HCT116 (cell line): ENCODE results near the gene MUC6. TPM values are rescaled to one million over a fixed set of nuclear protein-coding genes. Genes with fewer than 3 reads are reported as not detected.

Experiments used
- ATAC-seq: fragments of 200-7000 bp; cut with Tn5 transposase; 2 replicates; pipeline ENCODE4 v1.9.1; 2020; ENCODE audit warnings: mild to moderate bottlenecking, moderate library complexity
- BruUV-seq: library from RNA; stranded (reverse); fragments of 400-500 nt; replicated peaks from 2 replicates; lab custom pipeline; 2021; lab: Mats Ljungman, UMichigan
- CTCF ChIA-PET: fragments of 300-600 bp; sonication (Branson Sonifier 250); formaldehyde crosslinking; loops from one replicate; lab custom pipeline; 2021; ENCODE audit warnings: antibody characterized with exemption; lab: Charles Lee
- POLR2A ChIA-PET: fragments of 300-600, 350-600 bp; sonication (Branson Sonifier 250); formaldehyde crosslinking; loops from one replicate; lab custom pipeline; 2021; ENCODE audit warnings: antibody characterized with exemption; lab: Charles Lee
- RAD21 ChIA-PET, 2 experiments: fragments of 300-600 bp; sonication (Branson Sonifier 250); formaldehyde crosslinking; loops; one replicate each; lab custom pipeline; 2023; ENCODE audit warnings: low total read pairs in 2 of 2; ENCODE audit not compliant: uncharacterized antibody in 2 of 2, unreplicated experiment in 2 of 2, low non-redundant PET in 1 of 2; lab: Charles Lee
- DNase-seq: peaks from one replicate; pipeline ENCODE4 v3.0.0-alpha.2; 2010; ENCODE audit warnings: low read depth, low spot score
- H2AFZ ChIP-seq: fragments of 200-600 bp; shearing (Covaris generic), sonication (generic); 2 replicates; pipeline ENCODE4 v1.6.1; 2017; ENCODE audit warnings: low read depth, mixed run types, mixed read lengths, antibody characterized with exemption, low read length; ENCODE audit not compliant: poor library complexity, severe bottlenecking
- H3K27ac ChIP-seq: 2 replicates; pipeline ENCODE4 v1.5.1; 2012; ENCODE audit warnings: low read depth, low read length
- H3K27me3 ChIP-seq: fragments of 200-600 bp; sonication (generic); 2 replicates; pipeline ENCODE4 v1.6.1; 2016; ENCODE audit warnings: mixed run types, low read length, mixed read lengths; ENCODE audit not compliant: insufficient read depth
- H3K36me3 ChIP-seq, 2 experiments: fragments of 200-500 bp in 1 of 2; fragments of 200-600 bp in 1 of 2; sonication (Bioruptor generic) in 1 of 2; sonication (generic) in 1 of 2; 2 replicates each; pipeline versions ENCODE4 v1.5.1 to v1.6.1; 2014 to 2016; ENCODE audit warnings: low read length in 2 of 2, inconsistent platforms in 1 of 2, mixed read lengths in 1 of 2, mixed run types in 1 of 2; ENCODE audit not compliant: insufficient read depth in 2 of 2, control insufficient read depth in 1 of 2
- H3K4me1 ChIP-seq, 2 experiments: fragments of 200-600 bp in 1 of 2; sonication (generic) in 1 of 2; 2 replicates each; pipeline versions ENCODE4 v1.5.1 to v1.6.1; 2012 to 2017; ENCODE audit warnings: low read length in 2 of 2, inconsistent platforms in 1 of 2, mild to moderate bottlenecking in 1 of 2, mixed read lengths in 1 of 2, mixed run types in 1 of 2, moderate library complexity in 1 of 2; ENCODE audit not compliant: insufficient read depth in 2 of 2, control insufficient read depth in 1 of 2
- H3K4me2 ChIP-seq: fragments of 200-600 bp; sonication (generic); 2 replicates; pipeline ENCODE4 v1.6.1; 2017; ENCODE audit warnings: mixed run types, low read length, mixed read lengths
- H3K4me3 ChIP-seq, 2 experiments: fragments of 200-600 bp in 1 of 2; sonication (generic) in 1 of 2; replicated peaks in 1 of 2; 2 replicates each; pipeline ENCODE4 v1.5.1; 2011 to 2016; ENCODE audit warnings: low read length in 2 of 2, control low read depth in 1 of 2, low read depth in 1 of 2, mild to moderate bottlenecking in 1 of 2, mixed read lengths in 1 of 2, mixed run types in 1 of 2
- H3K79me2 ChIP-seq: fragments of 200-600 bp; sonication (generic); 2 replicates; pipeline ENCODE4 v1.6.1; 2017; ENCODE audit warnings: mild to moderate bottlenecking, mixed run types, low read length, moderate library complexity, mixed read lengths; ENCODE audit not compliant: insufficient read depth
- H3K9ac ChIP-seq: fragments of 200-600 bp; sonication (generic); 2 replicates; pipeline ENCODE4 v1.6.1; 2016; ENCODE audit warnings: low read length, mixed read lengths
- H3K9me2 ChIP-seq: fragments of 200-600 bp; sonication (generic), shearing (Covaris generic); 2 replicates; pipeline ENCODE4 v1.6.1; 2017; ENCODE audit warnings: mixed run types, mild to moderate bottlenecking, moderate library complexity; ENCODE audit not compliant: insufficient read depth
- H3K9me3 ChIP-seq, 2 experiments: fragments of 200-500 bp in 1 of 2; fragments of 200-600 bp in 1 of 2; sonication (Bioruptor generic) in 1 of 2; sonication (generic) in 1 of 2; 2 replicates each; pipeline ENCODE4 v1.6.1; 2014 to 2017; ENCODE audit warnings: low read length in 2 of 2, mixed read lengths in 2 of 2, inconsistent platforms in 1 of 2, low read depth in 1 of 2, mild to moderate bottlenecking in 1 of 2, mixed run types in 1 of 2, moderate library complexity in 1 of 2; ENCODE audit not compliant: control insufficient read depth in 1 of 2, insufficient read depth in 1 of 2
- H4K20me1 ChIP-seq: fragments of 200-600 bp; sonication (generic), shearing (Covaris generic); 2 replicates; pipeline ENCODE4 v1.6.1; 2017; ENCODE audit warnings: mixed run types, mild to moderate bottlenecking, moderate library complexity; ENCODE audit not compliant: insufficient read depth
- CBX3 ChIP-seq: IDR thresholded peaks from 2 replicates; pipeline ENCODE4 v1.6.1; 2012; ENCODE audit warnings: low read depth
- EGR1 ChIP-seq: IDR thresholded peaks from 2 replicates; pipeline ENCODE4 v1.6.1; 2012; ENCODE audit warnings: low read depth
- EZH2 ChIP-seq: fragments of 200-600 bp; sonication (generic); IDR thresholded peaks from 2 replicates; pipeline ENCODE4 v1.6.1; 2017; ENCODE audit warnings: antibody characterized with exemption, mixed run types
- JUND ChIP-seq: IDR thresholded peaks from 2 replicates; pipeline ENCODE4 v1.6.1; 2012
- POLR2A ChIP-seq: IDR thresholded peaks from 2 replicates; pipeline ENCODE4 v1.7.0; 2011; ENCODE audit warnings: borderline replicate concordance; ENCODE audit not compliant: insufficient read depth, insufficient read length; ENCODE audit errors: extremely low read depth
- POLR2AphosphoS5 ChIP-seq: IDR thresholded peaks from 2 replicates; pipeline ENCODE4 v1.6.1; 2011; ENCODE audit warnings: mild to moderate bottlenecking, low read depth, low read length, moderate library complexity
- RAD21 ChIP-seq: IDR thresholded peaks from 2 replicates; pipeline ENCODE4 v1.6.1; 2012; ENCODE audit warnings: low read depth, mild to moderate bottlenecking
- SIN3A ChIP-seq: IDR thresholded peaks from 2 replicates; pipeline ENCODE4 v1.6.1; 2012; ENCODE audit warnings: low read depth
- SRF ChIP-seq: IDR thresholded peaks from 2 replicates; pipeline ENCODE4 v1.6.1; 2012; ENCODE audit warnings: low read depth
- TCF7L2 ChIP-seq: IDR thresholded peaks from 2 replicates; pipeline ENCODE4 v1.7.0; 2011; ENCODE audit warnings: borderline replicate concordance, inconsistent platforms; ENCODE audit not compliant: insufficient read depth, insufficient read length; ENCODE audit errors: extremely low read depth
- YY1 ChIP-seq: IDR thresholded peaks from 2 replicates; pipeline ENCODE4 v1.6.1; 2011; ENCODE audit warnings: low read length, low read depth, moderate library complexity, mild to moderate bottlenecking; ENCODE audit not compliant: insufficient replicate concordance; ENCODE audit errors: extremely low read depth
- ZBTB33 ChIP-seq: IDR thresholded peaks from 2 replicates; pipeline ENCODE4 v1.6.1; 2011; ENCODE audit warnings: mild to moderate bottlenecking, low read length, moderate library complexity; ENCODE audit not compliant: insufficient replicate concordance; ENCODE audit errors: extremely low read depth
- ZNF274 ChIP-seq: fragments of 200-500 bp; sonication (Bioruptor generic); IDR thresholded peaks from 2 replicates; pipeline ENCODE4 v1.6.1; 2014; ENCODE audit warnings: mild to moderate bottlenecking, low read depth, low read length, inconsistent platforms
- intact Hi-C: fragments of 100-400 bp; cut with micrococcal nuclease; formaldehyde crosslinking; loops from 2 replicates; pipeline ENCODE4 v1.10.0; 2022
- total RNA-seq: library from RNA; stranded (reverse); gene quantifications from one replicate; pipeline ENCODE4 v1.2.1, GENCODE V29; 2021; ENCODE audit not compliant: unreplicated experiment
- TF ChIP-seq, protein P1 (sequence below): IDR thresholded peaks from 2 replicates; pipeline ENCODE4 v1.6.1; 2012; ENCODE audit warnings: low read depth
- TF ChIP-seq, protein P2 (sequence below): IDR thresholded peaks from 2 replicates; pipeline ENCODE4 v1.6.1; 2012

Gene MUC6
- total RNA-seq, 1 experiment from 2014 or later = 0.02 TPM

- DNase-seq (no peak), ATAC-seq (no peak)
- no peak overlapping the region for H3K27ac ChIP-seq
- no peak overlapping the region for H2AFZ ChIP-seq
- ChIA-PET CTCF (no interaction called here), RAD21 (no interaction called here), POLR2A (no interaction called here)
- H4K20me1 ChIP-seq = no peaks in the 10 kb centered on the region
- H3K9ac ChIP-seq = no peak overlapping the region
- no peak overlapping the region for H3K4me2 ChIP-seq
- no peak for TF ChIP-seq CBX3
- TF ChIP-seq ZNF274 = no peak
- no peak for TF ChIP-seq YY1
- TF ChIP-seq ZBTB33 = no peak
- no peak for TF ChIP-seq POLR2AphosphoS5
- no peak for TF ChIP-seq EGR1
- TF ChIP-seq SRF = no peak
- no peak for TF ChIP-seq JUND
- no peak for TF ChIP-seq RAD21
- TF ChIP-seq, protein P1, sequence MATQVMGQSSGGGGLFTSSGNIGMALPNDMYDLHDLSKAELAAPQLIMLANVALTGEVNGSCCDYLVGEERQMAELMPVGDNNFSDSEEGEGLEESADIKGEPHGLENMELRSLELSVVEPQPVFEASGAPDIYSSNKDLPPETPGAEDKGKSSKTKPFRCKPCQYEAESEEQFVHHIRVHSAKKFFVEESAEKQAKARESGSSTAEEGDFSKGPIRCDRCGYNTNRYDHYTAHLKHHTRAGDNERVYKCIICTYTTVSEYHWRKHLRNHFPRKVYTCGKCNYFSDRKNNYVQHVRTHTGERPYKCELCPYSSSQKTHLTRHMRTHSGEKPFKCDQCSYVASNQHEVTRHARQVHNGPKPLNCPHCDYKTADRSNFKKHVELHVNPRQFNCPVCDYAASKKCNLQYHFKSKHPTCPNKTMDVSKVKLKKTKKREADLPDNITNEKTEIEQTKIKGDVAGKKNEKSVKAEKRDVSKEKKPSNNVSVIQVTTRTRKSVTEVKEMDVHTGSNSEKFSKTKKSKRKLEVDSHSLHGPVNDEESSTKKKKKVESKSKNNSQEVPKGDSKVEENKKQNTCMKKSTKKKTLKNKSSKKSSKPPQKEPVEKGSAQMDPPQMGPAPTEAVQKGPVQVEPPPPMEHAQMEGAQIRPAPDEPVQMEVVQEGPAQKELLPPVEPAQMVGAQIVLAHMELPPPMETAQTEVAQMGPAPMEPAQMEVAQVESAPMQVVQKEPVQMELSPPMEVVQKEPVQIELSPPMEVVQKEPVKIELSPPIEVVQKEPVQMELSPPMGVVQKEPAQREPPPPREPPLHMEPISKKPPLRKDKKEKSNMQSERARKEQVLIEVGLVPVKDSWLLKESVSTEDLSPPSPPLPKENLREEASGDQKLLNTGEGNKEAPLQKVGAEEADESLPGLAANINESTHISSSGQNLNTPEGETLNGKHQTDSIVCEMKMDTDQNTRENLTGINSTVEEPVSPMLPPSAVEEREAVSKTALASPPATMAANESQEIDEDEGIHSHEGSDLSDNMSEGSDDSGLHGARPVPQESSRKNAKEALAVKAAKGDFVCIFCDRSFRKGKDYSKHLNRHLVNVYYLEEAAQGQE = no peak
- TF ChIP-seq TCF7L2 = no peak
- no peak for TF ChIP-seq POLR2A
- no peak for TF ChIP-seq SIN3A
- TF ChIP-seq EZH2 = no peak
- TF ChIP-seq, protein P2, sequence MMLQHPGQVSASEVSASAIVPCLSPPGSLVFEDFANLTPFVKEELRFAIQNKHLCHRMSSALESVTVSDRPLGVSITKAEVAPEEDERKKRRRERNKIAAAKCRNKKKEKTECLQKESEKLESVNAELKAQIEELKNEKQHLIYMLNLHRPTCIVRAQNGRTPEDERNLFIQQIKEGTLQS = no peak
- no peaks in the 10 kb centered on the region for H3K4me1 ChIP-seq
- no peaks in the 10 kb centered on the region for H3K27me3 ChIP-seq
- H3K4me3 ChIP-seq = no peak overlapping the region
- no peaks in the 10 kb centered on the region for H3K9me2 ChIP-seq
- no peaks in the 10 kb centered on the region for H3K36me3 ChIP-seq
- no peaks in the 10 kb centered on the region for H3K79me2 ChIP-seq
- no peaks in the 10 kb centered on the region for H3K9me3 ChIP-seq
- no TSS peak for BruUV-seq
- intact Hi-C loops = no loop called here
Observed at GRCh38 chr11:1026641-1027482, 9.7 kb downstream of the MUC6 start.
